SHP77 treated with DMSO at 0.1 percent for 48 hours (cell line): ENCODE data around the gene DDAH1.

ENCODE experiments used
- DNase-seq: peaks from one replicate; lab custom pipeline; 2025; lab: John Stamatoyannopoulos, UW

DDAH1 gene

GRCh38 chr1:85393490-85393889 lies 71.5 kb downstream of the DDAH1 start:
- no peak for DNase-seq

DNA sequence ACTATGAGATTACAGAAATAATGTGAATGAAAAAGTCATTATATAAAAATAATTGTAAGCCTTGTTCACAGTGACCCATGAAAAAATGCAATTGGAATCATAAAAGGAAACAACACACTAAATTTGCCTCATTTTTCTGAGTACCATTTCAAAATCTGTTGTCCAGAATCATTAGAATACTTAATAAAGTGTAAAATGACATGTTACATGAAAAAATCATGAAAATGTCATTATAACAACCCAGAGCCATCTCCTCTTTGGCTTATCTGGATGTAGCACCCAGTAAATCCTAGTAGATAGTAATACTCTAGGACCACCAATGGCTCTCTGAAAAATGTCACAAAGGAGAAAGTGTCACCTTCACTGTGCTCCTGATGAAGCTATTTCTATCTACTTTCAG lies 76.5 kb downstream of the DDAH1 start:
- DNase-seq, result no peak

DNA sequence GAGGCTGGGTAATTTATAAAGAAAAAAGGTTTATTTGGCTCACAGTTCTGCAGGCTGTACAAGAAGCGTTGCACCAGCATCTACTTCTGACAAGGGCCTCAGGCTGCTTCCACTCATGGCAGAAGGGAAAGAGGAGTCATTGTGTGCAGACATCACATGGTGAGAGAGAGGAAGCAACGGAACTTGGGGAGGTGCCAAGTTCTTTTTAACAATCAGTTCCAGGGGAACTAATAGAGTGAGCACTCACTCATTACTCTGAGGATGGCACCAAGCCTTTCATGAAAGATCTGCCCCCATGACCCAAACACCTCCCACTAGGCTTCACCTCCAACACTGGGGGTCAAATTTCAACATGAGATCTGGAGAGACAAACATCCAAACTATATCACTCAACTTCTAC lies 77.2 kb downstream of the DDAH1 start:
- no peak for DNase-seq

GRCh38 chr1:85386068-85386722 lies 78.8 kb downstream of the DDAH1 start:
- no peak for DNase-seq

DNA sequence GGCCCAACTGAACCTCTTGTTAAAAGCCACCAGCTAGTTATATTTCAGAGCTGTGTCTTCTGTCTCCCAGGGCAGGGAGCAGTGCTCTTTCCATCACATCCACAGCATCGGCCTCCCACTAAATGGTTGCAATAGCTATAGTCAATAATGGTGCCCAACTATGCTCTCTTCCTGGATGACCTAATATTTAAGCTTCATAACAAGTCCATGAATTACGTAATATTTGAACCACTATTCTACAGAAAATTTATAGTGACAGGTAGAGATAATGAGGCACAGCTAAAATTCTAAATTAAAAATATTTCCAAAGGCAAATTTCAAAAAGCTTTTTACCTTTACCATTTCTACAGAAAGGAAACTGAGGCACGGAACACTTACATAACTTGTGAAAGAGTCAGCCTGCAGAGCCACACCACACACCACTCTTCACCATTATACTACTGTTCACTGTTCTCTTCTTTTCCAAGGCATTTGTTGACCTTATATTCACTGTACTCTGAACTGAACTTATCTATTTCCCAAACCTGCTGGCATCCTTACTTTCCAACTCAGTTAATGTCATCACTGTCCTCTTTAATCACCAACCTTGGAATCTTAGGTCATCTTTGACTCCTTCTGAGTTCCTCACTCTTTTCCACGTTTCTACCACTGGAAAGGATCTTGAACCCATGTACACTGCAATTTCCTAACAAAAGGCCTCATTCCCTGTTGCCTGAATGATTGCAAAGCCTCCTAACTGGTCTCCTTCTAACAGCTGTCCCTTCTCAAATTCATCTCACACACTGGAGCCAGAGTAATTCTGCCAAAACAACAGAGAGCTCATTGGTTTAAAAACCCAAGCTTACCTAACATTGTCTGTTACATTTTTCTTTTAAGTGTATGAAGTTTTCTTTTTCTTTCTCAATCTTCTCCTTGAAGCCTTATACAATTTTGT lies 85.5 kb downstream of the DDAH1 start:
- no peak for DNase-seq

- DNase-seq, result no peak
Observed at GRCh38 chr1:85378534-85378933, 86.4 kb downstream of the DDAH1 start.

GRCh38 chr1:85376356-85376755 lies 88.6 kb downstream of the DDAH1 start:
- DNase-seq, result no peak

- DNase-seq, result no peak
Observed at GRCh38 chr1:85375493-85375892, 89.5 kb downstream of the DDAH1 start.

DNA sequence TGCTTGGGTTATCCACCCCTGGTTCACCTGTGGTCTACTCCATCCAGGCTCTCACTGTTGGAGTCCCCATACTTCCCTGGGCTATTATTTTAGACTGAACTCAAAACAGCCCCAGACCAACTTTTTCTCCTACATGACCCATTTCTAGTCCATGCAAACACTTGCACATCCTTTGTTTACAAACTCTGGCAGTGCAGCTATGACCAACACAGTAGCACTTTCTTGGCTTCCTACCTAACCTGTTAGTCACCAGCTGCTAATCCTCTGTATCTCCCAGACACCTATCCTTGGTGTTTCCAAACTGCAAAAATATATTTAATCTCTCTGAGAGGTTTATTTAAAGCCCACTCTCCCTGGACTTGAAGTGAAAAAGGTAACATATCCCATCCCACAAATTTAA lies 90.8 kb downstream of the DDAH1 start:
- no peak for DNase-seq

- no peak for DNase-seq
Observed at GRCh38 chr1:85373378-85373708, 91.6 kb downstream of the DDAH1 start.

- no peak for DNase-seq
Observed at GRCh38 chr1:85372683-85373377, 92.1 kb downstream of the DDAH1 start.

- DNase-seq, result no peak
Observed at GRCh38 chr1:85371021-85371420, 93.9 kb downstream of the DDAH1 start.

GRCh38 chr1:85368073-85368770 lies 96.7 kb downstream of the DDAH1 start:
- no peak for DNase-seq

GRCh38 chr1:85366391-85367170 lies 98.4 kb downstream of the DDAH1 start:
- no peak for DNase-seq

GRCh38 chr1:85365851-85366250 lies 99.1 kb downstream of the DDAH1 start:
- DNase-seq, result no peak

DNA sequence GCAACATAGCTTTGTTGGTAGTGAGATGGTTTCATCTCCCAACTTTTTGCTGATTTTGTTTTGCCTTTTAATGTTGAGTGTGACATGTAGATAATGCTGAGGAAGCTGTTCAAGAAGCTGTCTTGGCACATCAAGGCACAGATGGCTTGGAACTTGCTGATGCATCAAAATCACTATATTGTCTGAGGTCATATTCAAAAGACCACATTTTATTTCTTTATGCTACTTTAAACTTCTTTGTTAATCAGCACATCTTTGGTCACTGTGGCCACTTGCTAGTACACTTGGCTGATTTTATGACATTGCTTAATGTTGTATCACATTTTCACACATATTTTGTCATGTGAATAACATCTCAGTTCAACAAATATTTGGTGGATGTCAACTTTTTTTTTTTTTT lies 101.4 kb downstream of the DDAH1 start:
- DNase-seq, result no peak

DNA sequence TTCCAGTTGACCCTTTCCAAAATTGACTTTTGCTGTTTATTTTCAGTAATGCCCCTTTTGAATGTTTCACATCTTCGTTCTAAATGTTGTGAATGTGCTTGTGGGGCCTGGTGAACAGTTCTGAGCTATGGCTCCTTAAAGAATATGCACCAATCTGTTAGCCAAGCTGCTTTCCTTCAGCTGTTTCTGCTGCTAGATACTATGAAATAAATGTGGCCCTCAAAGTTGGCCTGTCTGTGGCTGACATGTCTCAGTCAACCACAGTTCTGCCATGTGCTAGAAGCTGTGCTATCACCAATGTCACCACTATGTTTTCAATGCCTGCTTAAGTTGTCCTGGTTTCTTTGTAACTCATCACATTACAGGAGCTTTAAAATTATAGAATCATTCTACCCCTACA lies 101.9 kb downstream of the DDAH1 start:
- DNase-seq, result no peak

DNA sequence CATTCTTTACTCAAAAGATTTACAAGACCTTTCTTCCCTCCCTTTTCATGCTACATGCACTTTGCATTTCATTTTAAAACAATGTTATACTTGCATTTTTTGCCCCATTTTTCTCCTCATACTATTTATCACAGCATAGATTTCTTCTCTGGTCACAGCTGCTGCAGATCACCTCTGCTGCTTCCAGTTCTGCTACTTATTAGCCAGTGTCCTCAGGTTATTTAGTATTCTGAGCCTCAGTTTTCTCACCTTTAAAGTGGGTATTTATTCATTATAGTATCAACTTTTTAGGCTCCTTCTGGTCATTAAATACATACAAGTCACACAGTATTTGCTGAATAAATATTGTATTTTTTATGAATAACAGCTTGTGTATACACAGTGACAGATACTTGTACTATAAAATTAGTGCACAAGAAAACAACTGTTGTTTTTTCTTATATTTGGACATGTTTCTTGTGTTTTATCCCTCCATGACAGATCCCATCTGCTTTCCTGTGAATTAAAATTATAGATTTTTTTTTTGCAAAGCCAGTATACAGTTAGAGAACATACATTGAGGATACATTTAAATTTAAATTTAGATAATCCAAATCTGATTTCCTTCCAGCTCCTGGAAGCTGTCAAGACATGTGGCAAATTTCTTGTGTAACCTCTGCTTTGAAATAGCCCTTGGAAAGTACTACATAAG lies 103.2 kb downstream of the DDAH1 start:
- DNase-seq, result no peak

GRCh38 chr1:85360730-85361493 lies 104.0 kb downstream of the DDAH1 start:
- DNase-seq, result no peak
